Measurements from ENCODE around the gene PHF8. TPM values are rescaled to one million over a fixed set of nuclear protein-coding genes. Genes with fewer than 3 reads are reported as not detected.

Gene PHF8
- total RNA-seq (2014; rRNA removed; shearing (Covaris generic)), result 8.7 and 17.0 TPM in 2 replicates

GRCh38 chrX:54044126-54044876 is at the start of gene PHF8:
PHF8 (minus strand) TSS chrX:54044473; CDS start chrX:54042728, 1,745 bp downstream.
- peak; percentile 94 for DNase-seq (ENCODE audit: low spot score)
- in situ Hi-C loops (cut with HindIII; ENCODE audit: low sequenced_read_pairs), result no loop called here

GRCh38 chrX:54093571-54093970 is 49.3 kb upstream of the PHF8 start:
- DNase-seq (ENCODE audit: low spot score), result no peak
- in situ Hi-C loops (cut with HindIII; ENCODE audit: low sequenced_read_pairs), result no loop called here

- no peak for DNase-seq (ENCODE audit: low spot score)
Measured at GRCh38 chrX:54093159-54093558, 48.9 kb upstream of the PHF8 start.

GRCh38 chrX:54090880-54091279 is 46.6 kb upstream of the PHF8 start:
- in situ Hi-C loops (cut with HindIII; ENCODE audit: low sequenced_read_pairs), result no loop called here
- no peak for DNase-seq (ENCODE audit: low spot score)

More at GRCh38 chrX:54093159-54093558, 48.9 kb upstream of the PHF8 start:
- in situ Hi-C loops (cut with HindIII; ENCODE audit: low sequenced_read_pairs), result no loop called here

GRCh38 chrX:54089191-54089590 is 44.9 kb upstream of the PHF8 start:
- in situ Hi-C loops (cut with HindIII; ENCODE audit: low sequenced_read_pairs), result no loop called here
- DNase-seq (ENCODE audit: low spot score), result no peak

- in situ Hi-C loops (cut with HindIII; ENCODE audit: low sequenced_read_pairs), result no loop called here
- DNase-seq (ENCODE audit: low spot score), result peak; percentile 2
Measured at GRCh38 chrX:54087661-54088060, 43.4 kb upstream of the PHF8 start.

GRCh38 chrX:54085666-54086065 is 41.4 kb upstream of the PHF8 start:
- in situ Hi-C loops (cut with HindIII; ENCODE audit: low sequenced_read_pairs), result no loop called here
- DNase-seq (ENCODE audit: low spot score), result no peak

- in situ Hi-C loops (cut with HindIII; ENCODE audit: low sequenced_read_pairs), result no loop called here
- no peak for DNase-seq (ENCODE audit: low spot score)
Measured at GRCh38 chrX:54076903-54077302, 32.6 kb upstream of the PHF8 start.

- no peak for DNase-seq (ENCODE audit: low spot score)
- in situ Hi-C loops (cut with HindIII; ENCODE audit: low sequenced_read_pairs), result no loop called here
Measured at GRCh38 chrX:54074826-54075225, 30.6 kb upstream of the PHF8 start.

GRCh38 chrX:54067766-54068165 is 23.5 kb upstream of the PHF8 start:
- no peak for DNase-seq (ENCODE audit: low spot score)
- in situ Hi-C loops (cut with HindIII; ENCODE audit: low sequenced_read_pairs), result no loop called here

GRCh38 chrX:54066841-54067240 is 22.6 kb upstream of the PHF8 start:
- in situ Hi-C loops (cut with HindIII; ENCODE audit: low sequenced_read_pairs), result no loop called here
- DNase-seq (ENCODE audit: low spot score), result no peak

- in situ Hi-C loops (cut with HindIII; ENCODE audit: low sequenced_read_pairs), result no loop called here
Measured at GRCh38 chrX:54064564-54064963, 20.3 kb upstream of the PHF8 start.

GRCh38 chrX:54063361-54063760 is 19.1 kb upstream of the PHF8 start:
- no peak for DNase-seq (ENCODE audit: low spot score)
- in situ Hi-C loops (cut with HindIII; ENCODE audit: low sequenced_read_pairs), result no loop called here

More at GRCh38 chrX:54064564-54064963, 20.3 kb upstream of the PHF8 start:
- no peak for DNase-seq (ENCODE audit: low spot score)

GRCh38 chrX:54049801-54050200 is 5.5 kb upstream of the PHF8 start:
- in situ Hi-C loops (cut with HindIII; ENCODE audit: low sequenced_read_pairs), result no loop called here
- no peak for DNase-seq (ENCODE audit: low spot score)

GRCh38 chrX:54048412-54048811 is 4.1 kb upstream of the PHF8 start:
- in situ Hi-C loops (cut with HindIII; ENCODE audit: low sequenced_read_pairs), result no loop called here
- DNase-seq (ENCODE audit: low spot score), result no peak

GRCh38 chrX:54045563-54046228 is 1.4 kb upstream of the PHF8 start:
- DNase-seq (ENCODE audit: low spot score), result no peak
- in situ Hi-C loops (cut with HindIII; ENCODE audit: low sequenced_read_pairs), result no loop called here

GRCh38 chrX:54044877-54045338 is 635 bp upstream of the PHF8 start:
- in situ Hi-C loops (cut with HindIII; ENCODE audit: low sequenced_read_pairs), result no loop called here
- DNase-seq (ENCODE audit: low spot score), result no peak

- peak; percentile 45 for DNase-seq (ENCODE audit: low spot score)
- in situ Hi-C loops (cut with HindIII; ENCODE audit: low sequenced_read_pairs), result no loop called here
Measured at GRCh38 chrX:54043541-54044125, 640 bp downstream of the PHF8 start.

- DNase-seq (ENCODE audit: low spot score), result peak; percentile 14
- in situ Hi-C loops (cut with HindIII; ENCODE audit: low sequenced_read_pairs), result no loop called here
Measured at GRCh38 chrX:54043056-54043455, 1.2 kb downstream of the PHF8 start.

GRCh38 chrX:54042609-54043021 is 1.7 kb downstream of the PHF8 start:
- in situ Hi-C loops (cut with HindIII; ENCODE audit: low sequenced_read_pairs), result no loop called here
- DNase-seq (ENCODE audit: low spot score), result peak; percentile 29

Measured in G401 (cell line).